ENCODE measurements around the gene ADGRB3. TPM values are rescaled to one million over a fixed set of nuclear protein-coding genes. Genes with fewer than 3 reads are reported as not detected.

Gene ADGRB3
- polyA plus RNA-seq, 2 of the 4 experiments (the other 2 are of a cell fraction): not detected

GRCh38 chr6:69202768-69203167 lies 567.7 kb downstream of the ADGRB3 start:
- no peak overlapping the region for H3K4me2 ChIP-seq
- ChIA-PET CTCF (no interaction called here), POLR2A (no interaction called here)
- ATAC-seq (no peak), DNase-seq (ENCODE audit: low read depth in 1 of 2, low spot score in 1 of 2) (no peak), FAIRE-seq (no peak)
- H3K27ac ChIP-seq: no peak overlapping the region
- 18% methylated on average over 2 of the region's 2 CpGs for WGBS (ENCODE audit: missing lambda C conversion rate)
- no peaks in the 10 kb centered on the region for H3K9me3 ChIP-seq
- H3K4me1 ChIP-seq: no peaks in the 10 kb centered on the region
- no peak overlapping the region for H3K4me3 ChIP-seq
- TF ChIP-seq ZNF302 (CRISPR knock-in tag; IDR thresholded peaks at IDR 0.05) (no peak), JUNB (IDR thresholded peaks at IDR 0.05) (no peak), TP53 (CRISPR knock-in tag; IDR thresholded peaks at IDR 0.05) (no peak), ZC3H11A (IDR thresholded peaks at IDR 0.05) (no peak), CHD2 (IDR thresholded peaks at IDR 0.05; ENCODE audit: low read length, partially characterized antibody) (no peak), HOXB5 (CRISPR knock-in tag; IDR thresholded peaks at IDR 0.05) (no peak), REST (IDR thresholded peaks at IDR 0.05) (no peak), CBX8 (IDR thresholded peaks at IDR 0.05) (no peak), PBX3 (IDR thresholded peaks at IDR 0.05) (no peak), NFE2L2 (conservative IDR thresholded peaks at IDR 0.05; ENCODE audit: low read length) (no peak), KDM1A (IDR thresholded peaks at IDR 0.05; ENCODE audit: low read depth) (no peak), ZFP36 (IDR thresholded peaks at IDR 0.05; ENCODE audit: borderline replicate concordance, partially characterized antibody) (no peak), FOSL2 (IDR thresholded peaks at IDR 0.05) (no peak), FOSL2 (CRISPR knock-in tag; IDR thresholded peaks at IDR 0.05) (no peak), MYC (IDR thresholded peaks at IDR 0.05; ENCODE audit: borderline replicate concordance, low read length) (no peak), CEBPB (IDR thresholded peaks at IDR 0.05) (no peak), MAFK (IDR thresholded peaks at IDR 0.05; ENCODE audit: partially characterized antibody) (no peak), HOXA7 (CRISPR knock-in tag; IDR thresholded peaks at IDR 0.05) (no peak), CTCF (IDR thresholded peaks at IDR 0.05) (no peak), ZSCAN20 (CRISPR knock-in tag; IDR thresholded peaks at IDR 0.05) (no peak), EHF (CRISPR knock-in tag; IDR thresholded peaks at IDR 0.05) (no peak)

- Histone ChIP-seq H3K9me3 (no peaks in the 10 kb centered on the region), H3K4me1 (no peaks in the 10 kb centered on the region), H3K4me3 (no peak overlapping the region), H3K4me2 (no peak overlapping the region), H3K27ac (no peak overlapping the region)
- 0% methylated on average over 1 of the region's 1 CpG for WGBS (ENCODE audit: missing lambda C conversion rate)
- TF ChIP-seq MAFK (IDR thresholded peaks at IDR 0.05; ENCODE audit: partially characterized antibody): no peak
- no peak for TF ChIP-seq POLR2AphosphoS2 (conservative IDR thresholded peaks at IDR 0.05; ENCODE audit: low read length)
- no peak for TF ChIP-seq PHF8 (IDR thresholded peaks at IDR 0.05; ENCODE audit: borderline replicate concordance, low read depth)
- no peak for TF ChIP-seq ZC3H11A (IDR thresholded peaks at IDR 0.05)
- POLR2A ChIA-PET: no interaction called here
- ATAC-seq: no peak
- no peak for DNase-seq (ENCODE audit: low read depth in 1 of 2, low spot score in 1 of 2)
- FAIRE-seq: no peak
- CTCF ChIA-PET: no interaction called here
These were observed 581.0 kb downstream of the ADGRB3 start for GRCh38 chr6:69216127-69216526.

Data from A549 (cell line).